Measurements from ENCODE around the gene PTPRN2. TPM values are rescaled to one million over a fixed set of nuclear protein-coding genes. Genes with fewer than 3 reads are reported as not detected.

PTPRN2 gene
- total and polyA plus RNA-seq, 4 experiments from 2014 or later: 1.7 to 2.6 (median 1.9) TPM

DNA sequence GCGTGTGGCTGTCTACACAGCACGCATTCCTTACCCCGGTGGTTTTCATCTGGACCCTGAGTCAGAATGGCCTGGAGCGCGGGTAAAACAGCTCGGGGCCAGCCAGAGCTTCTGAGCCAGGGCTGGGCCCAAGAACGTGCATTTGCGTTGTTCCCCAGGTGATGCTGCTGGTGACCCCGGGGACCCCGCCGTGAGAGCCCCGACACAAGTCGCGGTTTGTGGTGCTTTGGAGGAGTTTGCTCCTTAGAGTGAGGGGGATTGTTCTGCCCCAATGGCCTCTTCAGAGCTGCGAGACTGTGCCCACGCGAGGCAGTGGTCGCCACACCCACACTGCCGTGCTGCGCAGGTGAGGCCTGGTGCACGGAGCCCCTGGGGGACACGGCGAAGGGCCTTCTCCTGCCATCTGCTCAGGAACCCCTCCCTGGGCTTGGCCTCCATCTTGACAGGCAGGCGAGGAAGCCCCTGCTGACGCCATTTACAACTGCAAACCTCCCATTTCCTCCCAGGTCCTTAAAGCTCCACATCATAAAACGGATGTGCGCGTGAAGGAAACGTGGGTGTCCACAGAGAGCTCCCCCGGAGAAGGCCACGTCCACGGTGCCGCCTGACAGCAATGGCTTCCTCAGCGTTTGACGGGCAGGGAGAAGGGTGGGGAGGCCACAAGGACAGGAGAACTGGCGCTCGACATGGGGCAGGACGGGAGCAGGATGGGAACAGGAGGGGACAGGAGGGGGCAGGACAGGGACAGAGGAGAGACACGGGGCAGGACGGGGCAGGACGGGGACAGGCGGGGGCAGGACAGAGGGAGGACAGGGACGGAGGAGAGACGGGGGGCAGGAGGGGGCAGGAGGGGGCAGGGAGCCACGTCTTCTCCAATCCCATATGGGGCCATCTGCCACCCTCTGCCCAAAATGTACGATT lies 773.6 kb downstream of the PTPRN2 start:
- H3K27ac Mint-ChIP-seq: no peak overlapping the region
- no peak for DNase-seq
- CTCF ChIA-PET (ENCODE audit: partially characterized antibody): no interaction called here
- H3K4me3 ChIP-seq (ENCODE audit: low read length in 2 of 2): no peak overlapping the region
- peaks cover 0 to 1% of the 10 kb centered on the region in 2 donors for H3K27me3 Mint-ChIP-seq
- H3K36me3 ChIP-seq (ENCODE audit: insufficient read depth, low read length): no peaks in the 10 kb centered on the region
- POLR2A ChIA-PET (ENCODE audit: partially characterized antibody): no interaction called here
- H3K9me3 ChIP-seq (ENCODE audit: control insufficient read depth in 1 of 2, low read length in 2 of 2): no peaks in the 10 kb centered on the region
- H3K4me1 Mint-ChIP-seq: peaks cover 3 to 6% (median 4%) of the 10 kb centered on the region in 4 donors
- no peak overlapping the region for H3K27ac ChIP-seq (ENCODE audit: low read depth, low read length)
- H3K4me3 Mint-ChIP-seq: no peak overlapping the region
- no peaks in the 10 kb centered on the region for H3K4me1 ChIP-seq (ENCODE audit: insufficient read depth, low read length)
- no peaks in the 10 kb centered on the region for H3K27me3 ChIP-seq (ENCODE audit: insufficient read depth, low read length)
- H3K36me3 Mint-ChIP-seq: no peaks in the 10 kb centered on the region
- intact Hi-C loops (cut with micrococcal nuclease): no loop called here
- no peaks in the 10 kb centered on the region for H3K9me3 Mint-ChIP-seq

DNA sequence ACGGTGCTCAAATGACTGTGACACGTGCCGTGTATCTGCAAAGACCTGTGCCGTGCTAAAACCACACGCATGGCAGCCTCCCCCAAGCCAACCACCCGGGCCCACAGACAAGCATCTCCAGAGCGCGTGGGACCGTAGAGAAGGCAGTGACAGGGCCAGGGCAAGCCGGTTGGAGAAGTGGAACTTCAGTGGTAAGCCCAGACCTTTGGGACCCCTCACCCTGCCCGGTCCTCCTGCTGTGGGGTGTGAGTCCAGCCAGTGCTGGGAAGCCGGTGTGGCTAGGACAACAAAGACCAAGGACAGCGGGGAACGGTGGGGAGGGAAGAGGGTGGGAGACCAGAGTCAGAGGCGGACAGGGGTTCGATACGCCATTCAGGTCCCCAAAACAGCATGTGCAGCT lies 774.6 kb downstream of the PTPRN2 start:
- H3K27me3 Mint-ChIP-seq: peaks cover 1% of the 10 kb centered on the region in 2 donors

DNA sequence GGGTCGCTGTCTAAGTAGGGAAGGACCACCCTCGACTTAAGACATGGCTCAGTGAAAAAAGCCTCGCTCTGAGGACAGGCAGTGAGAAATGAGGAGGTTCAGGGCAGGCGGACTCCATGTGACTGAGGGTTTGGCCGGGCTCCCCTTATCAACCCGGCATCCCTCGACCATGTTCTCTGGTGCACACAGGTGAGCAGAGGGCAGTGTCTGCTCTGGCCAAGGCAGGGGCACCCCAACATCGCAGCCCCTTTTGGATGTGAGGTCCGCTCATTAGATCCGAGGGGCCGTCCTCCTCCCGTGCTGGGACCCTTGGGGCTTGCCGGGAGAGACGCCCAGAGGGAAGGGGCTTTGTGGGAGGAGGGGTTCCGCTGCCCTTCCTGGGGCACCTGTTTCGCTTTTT lies 775.7 kb downstream of the PTPRN2 start:
- no peaks in the 10 kb centered on the region for H3K36me3 ChIP-seq (ENCODE audit: insufficient read depth, low read length)
- Mint-ChIP-seq H3K27me3 (peaks cover 0 to 3% of the 10 kb centered on the region in 2 donors), H3K36me3 (no peaks in the 10 kb centered on the region), H3K4me3 (no peak overlapping the region), H3K9me3 (no peaks in the 10 kb centered on the region), H3K27ac (no peak overlapping the region), H3K4me1 (no peaks in the 10 kb centered on the region)
- H3K4me3 ChIP-seq (ENCODE audit: low read length in 2 of 2): no peak overlapping the region
- H3K27me3 ChIP-seq (ENCODE audit: insufficient read depth, low read length): no peaks in the 10 kb centered on the region
- no peaks in the 10 kb centered on the region for H3K4me1 ChIP-seq (ENCODE audit: insufficient read depth, low read length)
- POLR2A ChIA-PET (ENCODE audit: partially characterized antibody): no interaction called here
- H3K9me3 ChIP-seq (ENCODE audit: control insufficient read depth in 1 of 2, low read length in 2 of 2): no peaks in the 10 kb centered on the region
- DNase-seq: no peak
- no peak overlapping the region for H3K27ac ChIP-seq (ENCODE audit: low read depth, low read length)
- CTCF ChIA-PET (ENCODE audit: partially characterized antibody): no interaction called here
- intact Hi-C loops (cut with micrococcal nuclease): no loop called here

More for the DNA sequence above, 774.6 kb downstream of the PTPRN2 start:
- H3K27me3 ChIP-seq (ENCODE audit: insufficient read depth, low read length): no peaks in the 10 kb centered on the region
- Mint-ChIP-seq H3K4me1 (peaks cover 3 to 4% (median 4%) of the 10 kb centered on the region in 4 donors), H3K36me3 (no peaks in the 10 kb centered on the region), H3K9me3 (no peaks in the 10 kb centered on the region), H3K4me3 (no peak overlapping the region), H3K27ac (no peak overlapping the region)
- H3K4me1 ChIP-seq (ENCODE audit: insufficient read depth, low read length): no peaks in the 10 kb centered on the region
- no peaks in the 10 kb centered on the region for H3K9me3 ChIP-seq (ENCODE audit: control insufficient read depth in 1 of 2, low read length in 2 of 2)
- no peak for DNase-seq
- ChIA-PET CTCF (ENCODE audit: partially characterized antibody) (no interaction called here), POLR2A (ENCODE audit: partially characterized antibody) (no interaction called here)
- intact Hi-C loops (cut with micrococcal nuclease): no loop called here
- no peaks in the 10 kb centered on the region for H3K36me3 ChIP-seq (ENCODE audit: insufficient read depth, low read length)
- no peak overlapping the region for H3K27ac ChIP-seq (ENCODE audit: low read depth, low read length)
- H3K4me3 ChIP-seq (ENCODE audit: low read length in 2 of 2): no peak overlapping the region

DNA sequence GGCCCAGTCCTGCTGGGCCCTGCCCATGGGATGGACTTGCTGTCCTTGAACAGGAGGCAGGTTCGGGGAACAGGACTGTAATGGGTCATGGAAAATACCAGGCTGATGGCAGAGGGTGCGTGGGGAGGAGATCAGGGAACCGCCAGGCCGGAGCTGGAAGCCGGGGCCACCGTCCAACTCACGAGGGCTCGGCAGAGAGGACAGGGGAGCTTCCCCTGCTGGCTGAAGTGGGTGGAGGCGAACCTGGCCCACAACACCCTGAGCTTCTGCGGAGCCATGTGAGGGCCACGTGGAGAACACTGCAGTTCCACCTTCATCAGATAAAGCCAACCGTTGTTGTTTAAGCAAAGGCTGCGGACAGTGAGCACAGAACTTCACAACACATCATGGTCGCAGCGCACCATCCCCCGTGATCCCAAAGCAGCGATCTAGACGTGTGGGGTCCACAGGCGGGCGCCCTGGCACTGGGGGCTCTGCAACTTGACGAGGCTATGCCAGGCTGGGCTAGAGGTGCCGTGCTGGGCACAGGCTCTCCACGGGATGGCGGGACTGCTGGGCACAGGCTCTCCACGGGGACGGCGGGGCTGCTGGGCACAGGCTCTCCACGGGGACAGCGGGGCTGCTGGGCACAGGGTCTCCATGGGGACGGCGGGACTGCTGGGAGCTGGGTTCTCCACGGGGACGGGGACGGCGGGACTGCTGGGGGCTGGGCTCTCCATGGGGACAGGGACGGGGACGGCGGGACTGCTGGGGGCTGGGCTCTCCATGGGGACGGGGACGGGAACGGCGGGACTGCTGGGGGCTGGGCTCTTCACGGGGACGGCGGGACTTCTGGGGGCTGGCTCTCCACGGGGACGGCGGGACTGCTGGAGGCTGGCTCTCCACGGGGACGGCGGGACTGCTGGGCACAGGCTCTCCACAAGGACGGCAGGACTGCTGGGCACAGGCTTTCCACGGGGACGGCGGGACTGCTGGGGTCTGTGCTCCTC lies 777.5 kb downstream of the PTPRN2 start:
- Histone ChIP-seq H3K9me3 (ENCODE audit: control insufficient read depth in 1 of 2, low read length in 2 of 2) (no peaks in the 10 kb centered on the region), H3K36me3 (ENCODE audit: insufficient read depth, low read length) (no peaks in the 10 kb centered on the region), H3K27ac (ENCODE audit: low read depth, low read length) (no peak overlapping the region), H3K27me3 (ENCODE audit: insufficient read depth, low read length) (no peaks in the 10 kb centered on the region), H3K4me1 (ENCODE audit: insufficient read depth, low read length) (no peaks in the 10 kb centered on the region), H3K4me3 (ENCODE audit: low read length in 2 of 2) (no peak overlapping the region)
- no peaks in the 10 kb centered on the region for H3K4me1 Mint-ChIP-seq
- ChIA-PET CTCF (ENCODE audit: partially characterized antibody) (no interaction called here), POLR2A (ENCODE audit: partially characterized antibody) (no interaction called here)
- DNase-seq: no peak
- intact Hi-C loops (cut with micrococcal nuclease): no loop called here
- no peak overlapping the region for H3K27ac Mint-ChIP-seq
- peaks cover 0 to 3% of the 10 kb centered on the region in 2 donors for H3K27me3 Mint-ChIP-seq
- no peaks in the 10 kb centered on the region for H3K36me3 Mint-ChIP-seq
- no peaks in the 10 kb centered on the region for H3K9me3 Mint-ChIP-seq
- H3K4me3 Mint-ChIP-seq: no peak overlapping the region

DNA sequence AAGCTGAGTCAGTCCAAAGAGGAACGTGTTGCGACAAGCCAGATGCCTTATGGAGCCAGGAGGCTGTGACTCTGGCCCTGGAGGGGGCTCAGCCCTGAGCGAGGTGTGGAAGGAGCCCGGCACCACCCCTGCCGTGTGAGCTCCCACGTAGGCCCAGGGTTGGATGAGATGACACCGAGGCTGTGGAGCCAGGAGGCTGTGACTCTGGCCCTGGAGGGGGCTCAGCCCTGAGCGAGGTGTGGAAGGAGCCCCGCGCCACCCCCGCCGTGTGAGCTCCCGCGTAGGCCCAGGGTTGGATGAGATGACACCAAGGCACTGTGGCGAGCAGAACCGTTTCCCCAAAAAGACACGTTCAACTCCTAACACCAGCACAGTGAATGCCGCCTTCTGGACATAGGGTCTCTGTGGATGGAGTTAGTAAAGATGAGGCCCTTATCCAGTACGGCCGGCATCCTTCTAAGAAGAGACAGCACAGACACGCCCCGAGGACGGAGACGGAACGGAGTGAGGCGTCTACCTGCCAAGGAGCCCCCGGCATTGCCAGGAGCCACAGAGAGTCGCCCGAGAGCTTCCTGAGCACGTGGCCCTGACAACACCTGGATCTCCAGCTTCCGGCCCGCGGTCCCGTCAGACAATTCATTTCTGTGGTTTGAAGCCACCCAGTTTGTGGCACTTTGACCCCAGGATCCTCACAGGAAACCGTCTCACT lies 778.3 kb downstream of the PTPRN2 start:
- H3K27me3 Mint-ChIP-seq: peaks cover 0 to 3% of the 10 kb centered on the region in 2 donors
- intact Hi-C loops (cut with micrococcal nuclease): no loop called here
- no peak overlapping the region for H3K4me3 ChIP-seq (ENCODE audit: low read length in 2 of 2)
- no peak for DNase-seq
- no peaks in the 10 kb centered on the region for H3K27me3 ChIP-seq (ENCODE audit: insufficient read depth, low read length)
- H3K4me1 ChIP-seq (ENCODE audit: insufficient read depth, low read length): no peaks in the 10 kb centered on the region
- H3K36me3 Mint-ChIP-seq: no peaks in the 10 kb centered on the region
- CTCF ChIA-PET (ENCODE audit: partially characterized antibody): no interaction called here
- H3K27ac Mint-ChIP-seq: no peak overlapping the region
- POLR2A ChIA-PET (ENCODE audit: partially characterized antibody): no interaction called here
- H3K36me3 ChIP-seq (ENCODE audit: insufficient read depth, low read length): no peaks in the 10 kb centered on the region
- H3K27ac ChIP-seq (ENCODE audit: low read depth, low read length): no peak overlapping the region
- no peak overlapping the region for H3K4me3 Mint-ChIP-seq
- no peaks in the 10 kb centered on the region for H3K4me1 Mint-ChIP-seq
- H3K9me3 Mint-ChIP-seq: no peaks in the 10 kb centered on the region
- no peaks in the 10 kb centered on the region for H3K9me3 ChIP-seq (ENCODE audit: control insufficient read depth in 1 of 2, low read length in 2 of 2)

DNA sequence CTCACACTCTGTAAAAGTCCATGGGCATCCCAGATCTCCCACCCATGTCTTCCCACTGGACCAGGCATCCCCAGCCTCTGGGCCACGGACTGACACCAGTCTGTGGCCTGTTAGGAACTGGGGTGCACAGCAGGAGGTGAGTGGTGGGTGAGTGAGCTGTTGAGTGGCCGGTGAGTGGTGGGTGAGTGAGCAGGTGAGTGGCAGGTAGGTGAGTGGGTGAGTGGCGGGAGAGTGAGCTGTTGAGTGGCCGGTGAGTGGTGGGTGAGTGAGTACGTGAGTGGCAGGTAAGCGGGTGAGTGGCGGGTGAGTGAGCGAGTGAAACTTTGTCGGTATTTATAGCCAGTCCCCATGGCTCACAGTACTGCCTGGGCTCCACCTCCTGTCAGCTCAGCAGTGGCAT lies 779.6 kb downstream of the PTPRN2 start:
- Mint-ChIP-seq H3K27ac (no peak overlapping the region), H3K9me3 (no peaks in the 10 kb centered on the region), H3K36me3 (no peaks in the 10 kb centered on the region), H3K4me3 (no peak overlapping the region), H3K27me3 (peaks cover 0 to 3% of the 10 kb centered on the region in 2 donors), H3K4me1 (no peaks in the 10 kb centered on the region)
- ChIA-PET CTCF (ENCODE audit: partially characterized antibody) (no interaction called here), POLR2A (ENCODE audit: partially characterized antibody) (no interaction called here)
- Histone ChIP-seq H3K4me1 (ENCODE audit: insufficient read depth, low read length) (no peaks in the 10 kb centered on the region), H3K27me3 (ENCODE audit: insufficient read depth, low read length) (no peaks in the 10 kb centered on the region), H3K9me3 (ENCODE audit: control insufficient read depth in 1 of 2, low read length in 2 of 2) (no peaks in the 10 kb centered on the region), H3K4me3 (ENCODE audit: low read length in 2 of 2) (no peak overlapping the region), H3K36me3 (ENCODE audit: insufficient read depth, low read length) (no peaks in the 10 kb centered on the region), H3K27ac (ENCODE audit: low read depth, low read length) (no peak overlapping the region)
- no peak for DNase-seq
- intact Hi-C loops (cut with micrococcal nuclease): no loop called here

DNA sequence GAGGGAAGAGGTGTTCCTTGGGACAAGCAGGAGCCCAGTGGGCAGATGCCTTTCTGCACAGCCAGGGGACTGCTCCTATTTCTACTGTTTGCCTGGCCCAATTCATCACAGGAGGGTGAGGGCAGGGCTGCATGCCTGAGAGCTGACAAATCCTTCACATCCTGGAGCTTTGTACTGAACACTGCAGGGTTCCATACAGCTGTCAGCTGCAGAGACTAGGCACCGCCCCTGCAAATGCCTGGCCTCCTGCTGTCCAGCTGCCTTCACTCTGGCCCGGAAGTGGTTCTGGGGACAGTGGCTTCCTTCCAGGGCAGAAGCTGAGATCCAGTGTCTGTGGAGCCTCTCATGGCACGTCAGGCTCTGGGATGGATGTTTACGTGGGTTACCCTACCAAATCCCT lies 780.1 kb downstream of the PTPRN2 start:
- peaks cover 0 to 3% of the 10 kb centered on the region in 2 donors for H3K27me3 Mint-ChIP-seq
- Histone ChIP-seq H3K4me1 (ENCODE audit: insufficient read depth, low read length) (no peaks in the 10 kb centered on the region), H3K27ac (ENCODE audit: low read depth, low read length) (no peak overlapping the region), H3K4me3 (ENCODE audit: low read length in 2 of 2) (no peak overlapping the region), H3K36me3 (ENCODE audit: insufficient read depth, low read length) (no peaks in the 10 kb centered on the region), H3K27me3 (ENCODE audit: insufficient read depth, low read length) (no peaks in the 10 kb centered on the region), H3K9me3 (ENCODE audit: control insufficient read depth in 1 of 2, low read length in 2 of 2) (no peaks in the 10 kb centered on the region)
- no peaks in the 10 kb centered on the region for H3K4me1 Mint-ChIP-seq
- intact Hi-C loops (cut with micrococcal nuclease): no loop called here
- no peak overlapping the region for H3K4me3 Mint-ChIP-seq
- ChIA-PET POLR2A (ENCODE audit: partially characterized antibody) (no interaction called here), CTCF (ENCODE audit: partially characterized antibody) (no interaction called here)
- no peak overlapping the region for H3K27ac Mint-ChIP-seq
- no peaks in the 10 kb centered on the region for H3K9me3 Mint-ChIP-seq
- peak in 1 of 5 donors; percentile 9 for DNase-seq
- H3K36me3 Mint-ChIP-seq: no peaks in the 10 kb centered on the region

Measured in CD4-positive, alpha-beta memory T cell (primary cell).